Natural killer cell (primary cell): ENCODE data around the gene MN1. TPM values are rescaled to one million over a fixed set of nuclear protein-coding genes. Genes with fewer than 3 reads are reported as not detected.

Experiments used
- ATAC-seq, 3 donors: fragments of 150-1000 bp in 2 of 3; fragments of 200-7000 bp in 1 of 3; cut with Tn5 transposase; 1 replicate in 1 of 3; 2 replicates in 2 of 3; pipeline ENCODE4 v1.10.0; 2021; ENCODE audit warnings: mild to moderate bottlenecking in 2 of 3, moderate library complexity in 2 of 3
- DNase-seq, 2 donors: peaks; one replicate each; pipeline versions ENCODE4 v3.0.0 to v3.0.0-alpha.2; 2013 to 2021; ENCODE audit warnings: mixed read lengths in 1 of 2
- H3K27ac ChIP-seq: one replicate; pipeline ENCODE4 v1.5.1; 2013; ENCODE audit warnings: mild to moderate bottlenecking, low read length
- H3K27me3 ChIP-seq: one replicate; pipeline ENCODE4 v1.6.1; 2013; ENCODE audit warnings: low read length; ENCODE audit not compliant: control insufficient read depth, insufficient read depth
- H3K36me3 ChIP-seq: one replicate; pipeline ENCODE4 v1.6.1; 2013; ENCODE audit warnings: low read length; ENCODE audit not compliant: control insufficient read depth, insufficient read depth
- H3K4me1 ChIP-seq: one replicate; pipeline ENCODE4 v1.6.1; 2013; ENCODE audit warnings: low read length; ENCODE audit not compliant: control insufficient read depth, insufficient read depth
- H3K4me3 ChIP-seq: one replicate; pipeline ENCODE4 v1.5.1; 2013; ENCODE audit warnings: low read length
- H3K9me3 ChIP-seq: one replicate; pipeline ENCODE4 v1.6.1; 2013; ENCODE audit warnings: low read length; ENCODE audit not compliant: control insufficient read depth, insufficient read depth
- H3K27ac Mint-ChIP-seq, 2 donors: one replicate each; pipeline ENCODE4 v1.8.0; 2022; ENCODE audit warnings: mild to moderate bottlenecking in 2 of 2, mixed read lengths in 2 of 2, moderate library complexity in 1 of 2
- H3K27me3 Mint-ChIP-seq, 2 donors: one replicate each; pipeline ENCODE4 v1.8.0; 2022; ENCODE audit warnings: low read depth in 2 of 2, mixed read lengths in 2 of 2
- H3K36me3 Mint-ChIP-seq: one replicate; pipeline ENCODE4 v1.8.0; 2022; ENCODE audit warnings: mixed read lengths
- H3K4me1 Mint-ChIP-seq, 2 donors: one replicate each; pipeline ENCODE4 v1.8.0; 2022; ENCODE audit warnings: mixed read lengths in 2 of 2
- H3K4me3 Mint-ChIP-seq: one replicate; pipeline ENCODE4 v1.8.0; 2022; ENCODE audit warnings: mild to moderate bottlenecking, moderate library complexity, mixed read lengths
- H3K9me3 Mint-ChIP-seq, 2 donors: one replicate each; pipeline ENCODE4 v1.8.0; 2022; ENCODE audit warnings: mixed read lengths in 2 of 2
- CTCF ChIP-seq: fragments of 200-600 bp; IDR thresholded peaks from one replicate; pipeline ENCODE4 v1.8.0; 2022; ENCODE audit warnings: antibody characterized with exemption
- WGBS: methylation state at CpG from one replicate; pipeline ENCODE4 v1.1.7; 2013; ENCODE audit warnings: missing lambda C conversion rate; ENCODE audit not compliant: insufficient coverage; 5-methylcytosine and 5-hydroxymethylcytosine counted together
- intact Hi-C: fragments of 100-400 bp; cut with micrococcal nuclease; formaldehyde crosslinking; loops from one replicate; pipeline ENCODE4 v1.14.2; 2022
- total RNA-seq, 4 donors: library from RNA; stranded (reverse); fragments of 120-200 nt in 1 of 4; gene quantifications; one replicate each; pipeline versions ENCODE4 v1.2.3 to v1.2.4, GENCODE V29; 2013 to 2022

MN1 gene
- total RNA-seq, 3 donors from 2014 or later (not counting 1 experiment from before 2014, with no cell fraction given), result 0.39 to 0.83 (median 0.82) TPM

DNA sequence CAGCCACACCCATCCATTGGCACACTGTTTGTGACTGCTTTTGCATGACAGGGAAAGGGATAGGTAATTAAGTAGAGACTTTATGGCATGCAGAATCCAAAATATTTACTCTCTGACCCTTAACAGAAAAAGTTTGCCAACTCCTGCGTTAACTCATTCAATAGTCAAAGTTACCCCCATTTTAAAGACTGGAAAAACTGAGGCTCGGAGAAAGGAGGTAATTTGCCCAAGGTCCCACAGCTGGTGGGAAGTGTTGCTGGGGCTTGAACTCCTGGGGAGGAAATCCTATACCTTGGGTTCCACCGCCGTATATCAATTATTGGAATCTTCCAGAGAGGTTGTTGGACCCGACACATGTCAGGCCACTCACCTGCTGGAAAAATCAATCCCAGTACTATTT, 29.9 kb downstream of the MN1 start:
- H3K27me3 ChIP-seq, result no peaks in the 10 kb centered on the region
- H3K9me3 Mint-ChIP-seq, result no peaks in the 10 kb centered on the region
- H3K4me3 ChIP-seq, result no peak overlapping the region
- H3K4me1 Mint-ChIP-seq, result no peaks in the 10 kb centered on the region
- H3K27ac Mint-ChIP-seq, result no peak overlapping the region
- H3K9me3 ChIP-seq, result no peaks in the 10 kb centered on the region
- no peaks in the 10 kb centered on the region for H3K27me3 Mint-ChIP-seq
- 100% methylated on average over 5 of the region's 5 CpGs for WGBS
- no peak overlapping the region for H3K27ac ChIP-seq
- H3K4me3 Mint-ChIP-seq, result no peak overlapping the region
- intact Hi-C loops, result no loop called here
- no peaks in the 10 kb centered on the region for H3K4me1 ChIP-seq
- no peaks in the 10 kb centered on the region for H3K36me3 ChIP-seq
- no peak for TF ChIP-seq CTCF
- DNase-seq (no peak), ATAC-seq (no peak)
- no peaks in the 10 kb centered on the region for H3K36me3 Mint-ChIP-seq

GRCh38 chr22:27769012-27769411, 32.5 kb downstream of the MN1 start:
- Histone ChIP-seq H3K36me3 (no peaks in the 10 kb centered on the region), H3K9me3 (no peaks in the 10 kb centered on the region), H3K27ac (no peak overlapping the region), H3K4me1 (no peaks in the 10 kb centered on the region), H3K4me3 (no peak overlapping the region), H3K27me3 (no peaks in the 10 kb centered on the region)
- no peaks in the 10 kb centered on the region for H3K36me3 Mint-ChIP-seq
- TF ChIP-seq CTCF, result no peak
- no peak for ATAC-seq
- H3K27me3 Mint-ChIP-seq, result no peaks in the 10 kb centered on the region
- H3K9me3 Mint-ChIP-seq, result no peaks in the 10 kb centered on the region
- no peak for DNase-seq
- no peak overlapping the region for H3K4me3 Mint-ChIP-seq
- intact Hi-C loops, result no loop called here
- 89% methylated on average over 3 of the region's 3 CpGs for WGBS
- no peak overlapping the region for H3K27ac Mint-ChIP-seq
- no peaks in the 10 kb centered on the region for H3K4me1 Mint-ChIP-seq

- Mint-ChIP-seq H3K4me1 (no peaks in the 10 kb centered on the region), H3K36me3 (no peaks in the 10 kb centered on the region), H3K27ac (no peak overlapping the region), H3K27me3 (no peaks in the 10 kb centered on the region), H3K9me3 (no peaks in the 10 kb centered on the region), H3K4me3 (no peak overlapping the region)
- ATAC-seq (no peak), DNase-seq (no peak)
- no peaks in the 10 kb centered on the region for H3K9me3 ChIP-seq
- no peaks in the 10 kb centered on the region for H3K36me3 ChIP-seq
- intact Hi-C loops, result no loop called here
- H3K4me1 ChIP-seq, result no peaks in the 10 kb centered on the region
- no peak overlapping the region for H3K27ac ChIP-seq
- H3K27me3 ChIP-seq, result no peaks in the 10 kb centered on the region
- no peak overlapping the region for H3K4me3 ChIP-seq
- 73% methylated on average over 2 of the region's 2 CpGs for WGBS
- TF ChIP-seq CTCF, result no peak
Observed at GRCh38 chr22:27768027-27768653, 33.4 kb downstream of the MN1 start.

DNA sequence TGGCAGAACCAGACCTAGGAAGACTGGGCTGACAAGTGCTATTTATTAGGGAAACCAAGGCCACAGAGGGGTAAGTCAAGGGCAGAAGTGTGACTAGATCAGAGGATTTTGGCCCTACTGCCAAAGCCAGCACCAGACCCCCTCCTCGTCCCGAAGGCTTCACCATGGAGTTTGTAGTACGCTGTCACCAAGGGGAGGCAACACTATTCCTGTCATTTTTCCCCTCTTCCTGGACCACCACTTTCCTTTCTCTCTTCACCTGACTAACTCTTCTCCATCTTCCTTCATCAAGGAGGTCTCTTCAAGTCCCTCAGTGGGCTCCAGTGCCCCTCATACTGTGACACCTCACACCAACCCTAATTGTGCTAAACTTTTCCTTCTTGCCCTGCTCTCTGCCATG, 34.9 kb downstream of the MN1 start:
- Mint-ChIP-seq H3K36me3 (no peaks in the 10 kb centered on the region), H3K27ac (no peak overlapping the region), H3K27me3 (no peaks in the 10 kb centered on the region), H3K4me3 (no peak overlapping the region), H3K9me3 (no peaks in the 10 kb centered on the region), H3K4me1 (no peaks in the 10 kb centered on the region)
- no peak for TF ChIP-seq CTCF
- no peak for DNase-seq
- ATAC-seq, result no peak
- no peak overlapping the region for H3K4me3 ChIP-seq
- intact Hi-C loops, result no loop called here
- H3K27me3 ChIP-seq, result no peaks in the 10 kb centered on the region
- no peaks in the 10 kb centered on the region for H3K4me1 ChIP-seq
- H3K27ac ChIP-seq, result no peak overlapping the region
- WGBS, result 91% methylated on average over 3 of the region's 3 CpGs
- H3K36me3 ChIP-seq, result no peaks in the 10 kb centered on the region
- H3K9me3 ChIP-seq, result no peaks in the 10 kb centered on the region
